TTC549 (cell line): ENCODE data around the gene LIN7B.

ENCODE experiments used
- FAIRE-seq: peaks from 2 replicates; lab custom pipeline; 2012; peaks lifted over from hg19 to GRCh38; lab: Jason Lieb, UNC

Gene LIN7B

GRCh38 chr19:49094505-49095482, 19.4 kb upstream of the LIN7B start:
- FAIRE-seq: no peak

- peak; percentile 88 for FAIRE-seq
These were observed 16.5 kb upstream of the LIN7B start for GRCh38 chr19:49097453-49098288.

GRCh38 chr19:49098795-49099194, 15.4 kb upstream of the LIN7B start:
- no peak for FAIRE-seq

GRCh38 chr19:49101160-49101559, 13.0 kb upstream of the LIN7B start:
- no peak for FAIRE-seq

- FAIRE-seq: no peak
These were observed 11.9 kb upstream of the LIN7B start for GRCh38 chr19:49102303-49102702.

GRCh38 chr19:49103331-49104085, 10.7 kb upstream of the LIN7B start:
- FAIRE-seq: no peak

- FAIRE-seq: no peak
These were observed 9.8 kb upstream of the LIN7B start for GRCh38 chr19:49104229-49104864.

- no peak for FAIRE-seq
These were observed 7.5 kb upstream of the LIN7B start for GRCh38 chr19:49106648-49107135.

- no peak for FAIRE-seq
These were observed 6.3 kb upstream of the LIN7B start for GRCh38 chr19:49107625-49108459.

GRCh38 chr19:49109051-49109450, 5.1 kb upstream of the LIN7B start:
- FAIRE-seq: no peak

- no peak for FAIRE-seq
These were observed 4.5 kb upstream of the LIN7B start for GRCh38 chr19:49109569-49110233.

- FAIRE-seq: no peak
These were observed 3.6 kb upstream of the LIN7B start for GRCh38 chr19:49110567-49110966.

GRCh38 chr19:49111218-49111998, 2.8 kb upstream of the LIN7B start:
- no peak for FAIRE-seq

- no peak for FAIRE-seq
These were observed 627 bp downstream of the LIN7B start for GRCh38 chr19:49114630-49115363.

- FAIRE-seq: no peak
These were observed 2.4 kb downstream of the LIN7B start for GRCh38 chr19:49116544-49116943.

- no peak for FAIRE-seq
These were observed 3.8 kb downstream of the LIN7B start for GRCh38 chr19:49117677-49118564.

GRCh38 chr19:49118565-49119410, 4.6 kb downstream of the LIN7B start, which contains the start of gene C19orf73:
Gene C19orf73, minus strand, starts transcription at chr19:49119143. Its CDS starts 121 bp downstream, at chr19:49119022.
- FAIRE-seq: no peak
